K562 (cell line): ENCODE measurements around the gene GRIK1. TPM values are rescaled to one million over a fixed set of nuclear protein-coding genes. Genes with fewer than 3 reads are reported as not detected.

Source experiments
- BDP1 ChIP-seq: IDR thresholded peaks from 3 replicates; pipeline ENCODE4 v1.6.1; 2011; ENCODE audit not compliant: insufficient read length, insufficient read depth
- C11orf30 ChIP-seq: fragments of 450-650 bp; IDR thresholded peaks from 2 replicates; pipeline ENCODE4 v1.6.1; 2016; ENCODE audit warnings: low read depth, mild to moderate bottlenecking
- DDX20 ChIP-seq: fragments of 450-650 bp; IDR thresholded peaks from 2 replicates; pipeline ENCODE4 v1.6.1; 2016; ENCODE audit warnings: missing genetic modification characterization, low read depth, mild to moderate bottlenecking, missing compliant biosample characterization, moderate library complexity
- ELF2 ChIP-seq: fragments of 250-450 bp; sonication (Bioruptor Pico); IDR thresholded peaks from 2 replicates; pipeline ENCODE4 v1.5.0; 2021; ENCODE audit warnings: mild to moderate bottlenecking
- FOXJ3 ChIP-seq: sonication (generic); formaldehyde crosslinking; IDR thresholded peaks from 2 replicates; pipeline ENCODE4 v1.4.0; 2020; ENCODE audit warnings: mild to moderate bottlenecking, missing genetic modification reagents
- GTF2E2 ChIP-seq: fragments of 200-800 bp; sonication (Bioruptor generic); IDR thresholded peaks from 2 replicates; pipeline ENCODE4 v1.6.1; 2016; ENCODE audit warnings: missing genetic modification characterization, missing compliant biosample characterization
- HDAC2 ChIP-seq: fragments of 450-650 bp; IDR thresholded peaks from 2 replicates; pipeline ENCODE4 v1.6.1; 2016; ENCODE audit warnings: mild to moderate bottlenecking
- KLF13 ChIP-seq: fragments of 450-650 bp; IDR thresholded peaks from 2 replicates; pipeline ENCODE4 v1.6.1; 2016; ENCODE audit warnings: missing genetic modification characterization, low read depth, mild to moderate bottlenecking, missing compliant biosample characterization, moderate library complexity, borderline replicate concordance
- MYNN ChIP-seq, 2 experiments: sonication (generic); formaldehyde crosslinking in 1 of 2; IDR thresholded peaks; 2 replicates each; pipeline versions ENCODE4 v1.5.0 to v1.6.1; 2016 to 2020; ENCODE audit warnings: antibody characterized with exemption in 1 of 2, missing genetic modification reagents in 1 of 2
- NFIX ChIP-seq: fragments of 250-450 bp; sonication (Bioruptor Pico); IDR thresholded peaks from 2 replicates; pipeline ENCODE4 v1.4.0; 2020; ENCODE audit warnings: low read depth, mild to moderate bottlenecking, moderate library complexity
- NR2C2 ChIP-seq, 2 experiments: fragments of 200-800 bp in 1 of 2; sonication (Bioruptor generic) in 1 of 2; sonication (generic) in 1 of 2; formaldehyde crosslinking in 1 of 2; IDR thresholded peaks; 2 replicates each; pipeline versions ENCODE4 v1.6.1 to v1.8.0; 2016 to 2022; ENCODE audit warnings: mild to moderate bottlenecking in 1 of 2, missing compliant biosample characterization in 1 of 2, missing genetic modification characterization in 1 of 2, missing genetic modification reagents in 1 of 2
- PRPF4 ChIP-seq: fragments of 200-400 bp; formaldehyde crosslinking; IDR thresholded peaks from one replicate; pipeline ENCODE4 v1.6.1; 2017; ENCODE audit warnings: low read length, low read depth, mild to moderate bottlenecking; ENCODE audit not compliant: insufficient read depth, poor library complexity, severe bottlenecking
- PTBP1 ChIP-seq: fragments of 200-400 bp; formaldehyde crosslinking; IDR thresholded peaks from 2 replicates; pipeline ENCODE4 v1.6.1; 2017; ENCODE audit warnings: low read depth, low read length
- SAFB2 ChIP-seq: fragments of 200-400 bp; formaldehyde crosslinking; IDR thresholded peaks from 2 replicates; pipeline ENCODE4 v1.6.1; 2018; ENCODE audit warnings: borderline replicate concordance, low read length, low read depth, moderate library complexity; ENCODE audit not compliant: severe bottlenecking
- SNIP1 ChIP-seq: fragments of 450-650 bp; IDR thresholded peaks from 2 replicates; pipeline ENCODE4 v1.7.1; 2017; ENCODE audit warnings: low read depth, mild to moderate bottlenecking
- WHSC1 ChIP-seq: IDR thresholded peaks from one replicate; pipeline ENCODE4 v1.6.1; 2012; ENCODE audit warnings: low read length, control low read depth, inconsistent platforms
- polyA plus RNA-seq, 8 experiments: library from polyadenylated mRNA; depleted of rRNA in 4 of 8; stranded (reverse) in 5 of 8; unstranded in 3 of 8; fragments of >200 nt; fragmentation: Nextera tagmentation in 2 of 8; fragmentation: Illumina TruSeq in 1 of 8; extraction: Ambion mirVana in 2 of 8; extraction: Trizol in 1 of 8; gene quantifications; 2 replicates each; pipeline versions ENCODE4 v1.2.1 to v1.2.3, GENCODE V29; 2011 to 2014; ENCODE audit warnings: inconsistent platforms in 1 of 8, missing spikeins in 1 of 8
- total RNA-seq, 7 experiments: library from RNA; depleted of rRNA in 6 of 7; stranded (reverse); fragments of >200 nt in 6 of 7; fragmentation: Illumina TruSeq in 2 of 7; extraction: Trizol in 2 of 7; gene quantifications; 2 replicates each; pipeline versions ENCODE4 v1.2.1 to v1.2.3, GENCODE V29; 2011 to 2021; ENCODE audit warnings: low replicate concordance in 1 of 7
- TF ChIP-seq, protein P1 (sequence below): fragments of 450-650 bp; IDR thresholded peaks from 2 replicates; pipeline ENCODE4 v1.6.1; 2018; ENCODE audit warnings: mild to moderate bottlenecking, low read depth; ENCODE audit not compliant: partially characterized antibody
- TF ChIP-seq, protein P2 (sequence below): fragments of 250-450 bp; sonication (Bioruptor Pico); IDR thresholded peaks from 2 replicates; pipeline ENCODE4 v1.5.0; 2021; ENCODE audit warnings: mild to moderate bottlenecking, moderate library complexity
- TF ChIP-seq, protein P3 (sequence below): fragments of 450-650 bp; IDR thresholded peaks from 2 replicates; pipeline ENCODE4 v1.7.1; 2018; ENCODE audit warnings: mild to moderate bottlenecking, low read depth; ENCODE audit not compliant: partially characterized antibody

The GRIK1 gene
- total and polyA plus RNA-seq, 9 of the 15 experiments (the other 6 are each of a cell fraction or from before 2014, with no cell fraction given) = 0.17 to 2.8 (median 0.53) TPM

DNA sequence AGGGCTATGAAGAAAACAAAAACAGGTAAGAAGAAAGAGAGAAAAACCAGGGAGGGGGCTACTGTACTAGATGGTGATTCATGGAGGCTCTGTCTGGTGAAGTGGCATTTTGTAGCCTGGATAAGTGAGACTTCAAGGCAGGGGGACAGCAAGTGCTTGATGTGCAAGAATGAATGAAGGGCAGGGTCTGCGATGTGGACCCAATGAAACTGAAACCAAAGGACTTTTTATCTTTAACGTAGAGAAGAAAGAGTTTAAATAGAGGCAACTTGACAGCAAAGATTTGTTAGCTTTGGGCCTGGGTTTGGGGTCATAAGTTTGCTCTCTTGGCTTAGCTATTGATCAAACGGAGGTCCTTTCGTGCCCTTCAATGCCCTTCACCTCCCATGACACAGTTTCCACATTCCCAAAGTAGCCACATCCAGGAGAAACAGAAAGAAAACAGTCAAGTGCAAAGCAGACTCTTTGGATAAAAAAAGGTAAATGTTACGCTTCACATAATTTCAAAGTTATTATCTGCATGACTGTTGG, 291.0 kb downstream of the GRIK1 start (continued):
- no peak for TF ChIP-seq FOXJ3 (CRISPR knock-in tag)
- no peak for TF ChIP-seq BDP1
- 0 out of 2 replicates have a peak, but pooled peaks have one; percentile 3 for TF ChIP-seq HDAC2
- no peak for TF ChIP-seq NFIX
- no peak for TF ChIP-seq C11orf30
- TF ChIP-seq SAFB2 = no peak
- no peak for TF ChIP-seq PTBP1
- TF ChIP-seq SNIP1 = no peak
- no peak for TF ChIP-seq KLF13 (tag)
- TF ChIP-seq, protein P1, sequence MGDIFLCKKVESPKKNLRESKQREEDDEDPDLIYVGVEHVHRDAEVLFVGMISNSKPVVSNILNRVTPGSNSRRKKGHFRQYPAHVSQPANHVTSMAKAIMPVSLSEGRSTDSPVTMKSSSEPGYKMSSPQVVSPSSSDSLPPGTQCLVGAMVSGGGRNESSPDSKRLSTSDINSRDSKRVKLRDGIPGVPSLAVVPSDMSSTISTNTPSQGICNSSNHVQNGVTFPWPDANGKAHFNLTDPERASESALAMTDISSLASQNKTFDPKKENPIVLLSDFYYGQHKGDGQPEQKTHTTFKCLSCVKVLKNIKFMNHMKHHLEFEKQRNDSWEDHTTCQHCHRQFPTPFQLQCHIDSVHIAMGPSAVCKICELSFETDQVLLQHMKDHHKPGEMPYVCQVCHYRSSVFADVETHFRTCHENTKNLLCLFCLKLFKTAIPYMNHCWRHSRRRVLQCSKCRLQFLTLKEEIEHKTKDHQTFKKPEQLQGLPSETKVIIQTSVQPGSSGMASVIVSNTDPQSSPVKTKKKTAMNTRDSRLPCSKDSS = no peak
- TF ChIP-seq, protein P2, sequence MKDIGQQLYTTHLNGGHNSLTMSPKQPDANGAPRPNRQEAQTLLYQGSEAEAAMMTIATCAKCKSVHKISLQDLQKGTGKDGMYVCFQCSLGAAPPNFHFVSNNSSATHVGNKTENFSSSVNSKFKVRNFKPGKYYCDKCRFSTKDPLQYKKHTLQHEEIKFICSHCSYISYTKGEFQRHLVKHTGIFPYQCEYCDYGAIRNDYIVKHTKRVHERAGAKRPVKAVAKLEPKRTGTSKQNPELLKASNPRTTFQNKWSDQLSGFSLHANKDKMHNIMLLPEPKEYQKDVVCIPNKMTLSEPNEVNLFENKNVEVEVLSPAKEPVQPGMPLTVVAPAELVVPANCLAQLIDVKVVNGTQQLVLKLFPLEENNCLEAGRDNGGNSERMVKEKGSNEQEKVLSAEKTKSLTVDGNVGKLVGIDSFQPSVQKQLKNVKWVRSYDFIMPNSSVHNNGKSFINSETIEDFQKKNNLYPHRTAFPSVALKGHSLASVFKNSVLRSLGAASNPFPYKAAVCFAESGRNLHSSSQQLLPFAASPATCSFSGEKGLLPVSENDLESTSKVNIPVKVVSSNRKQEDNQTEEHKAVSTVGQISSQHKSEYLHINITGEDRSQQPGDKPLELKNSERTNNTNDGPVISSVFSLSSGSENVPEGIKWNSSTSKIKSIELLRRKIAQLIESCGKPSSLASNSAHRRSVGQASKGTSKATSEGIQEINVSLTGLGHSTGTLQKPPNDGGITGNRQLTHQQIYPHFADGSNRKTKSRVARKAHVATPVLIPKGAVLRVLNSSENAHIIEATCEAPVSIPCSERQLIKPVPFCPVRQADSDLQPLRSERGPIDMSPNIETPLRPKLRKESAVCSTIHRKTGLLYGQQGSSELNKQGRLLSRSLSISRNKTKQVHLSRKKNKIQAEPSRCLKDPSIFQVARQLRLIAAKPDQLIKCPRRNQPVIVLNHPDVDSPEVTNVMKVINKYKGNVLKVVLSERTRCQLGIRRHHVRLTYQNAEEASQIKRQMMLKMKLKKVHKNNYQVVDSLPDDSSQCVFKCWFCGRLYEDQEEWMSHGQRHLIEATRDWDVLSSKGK (CRISPR knock-in tag) = no peak
- TF ChIP-seq MYNN (IDR thresholded peaks at IDR 0.05) = no peak
- TF ChIP-seq MYNN (CRISPR knock-in tag; IDR thresholded peaks at IDR 0.05) = no peak
- TF ChIP-seq GTF2E2 (tag) = peak; percentile 25; the same call in 1 of the 2 replicates
- TF ChIP-seq PRPF4 = no peak
- TF ChIP-seq, protein P3, sequence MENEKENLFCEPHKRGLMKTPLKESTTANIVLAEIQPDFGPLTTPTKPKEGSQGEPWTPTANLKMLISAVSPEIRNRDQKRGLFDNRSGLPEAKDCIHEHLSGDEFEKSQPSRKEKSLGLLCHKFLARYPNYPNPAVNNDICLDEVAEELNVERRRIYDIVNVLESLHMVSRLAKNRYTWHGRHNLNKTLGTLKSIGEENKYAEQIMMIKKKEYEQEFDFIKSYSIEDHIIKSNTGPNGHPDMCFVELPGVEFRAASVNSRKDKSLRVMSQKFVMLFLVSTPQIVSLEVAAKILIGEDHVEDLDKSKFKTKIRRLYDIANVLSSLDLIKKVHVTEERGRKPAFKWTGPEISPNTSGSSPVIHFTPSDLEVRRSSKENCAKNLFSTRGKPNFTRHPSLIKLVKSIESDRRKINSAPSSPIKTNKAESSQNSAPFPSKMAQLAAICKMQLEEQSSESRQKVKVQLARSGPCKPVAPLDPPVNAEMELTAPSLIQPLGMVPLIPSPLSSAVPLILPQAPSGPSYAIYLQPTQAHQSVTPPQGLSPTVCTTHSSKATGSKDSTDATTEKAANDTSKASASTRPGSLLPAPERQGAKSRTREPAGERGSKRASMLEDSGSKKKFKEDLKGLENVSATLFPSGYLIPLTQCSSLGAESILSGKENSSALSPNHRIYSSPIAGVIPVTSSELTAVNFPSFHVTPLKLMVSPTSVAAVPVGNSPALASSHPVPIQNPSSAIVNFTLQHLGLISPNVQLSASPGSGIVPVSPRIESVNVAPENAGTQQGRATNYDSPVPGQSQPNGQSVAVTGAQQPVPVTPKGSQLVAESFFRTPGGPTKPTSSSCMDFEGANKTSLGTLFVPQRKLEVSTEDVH = no peak
- peak; percentile 48 for TF ChIP-seq DDX20 (tag)
- no peak for TF ChIP-seq ELF2 (CRISPR knock-in tag)
- TF ChIP-seq NR2C2 (CRISPR knock-in tag; IDR thresholded peaks at IDR 0.05) = no peak
- TF ChIP-seq NR2C2 (tag; IDR thresholded peaks at IDR 0.05) = no peak
- TF ChIP-seq WHSC1 = no peak
